GM21367 (cell line): ENCODE results near the gene PMEPA1.

ENCODE experiments used
- ATAC-seq: cut with Tn5 transposase; IDR thresholded peaks from one replicate; pipeline ENCODE4 v1.9.1; 2021; ENCODE audit not compliant: unreplicated experiment

The PMEPA1 gene

GRCh38 chr20:57737349-57737748, 27.5 kb upstream of the PMEPA1 start:
- no peak for ATAC-seq

DNA sequence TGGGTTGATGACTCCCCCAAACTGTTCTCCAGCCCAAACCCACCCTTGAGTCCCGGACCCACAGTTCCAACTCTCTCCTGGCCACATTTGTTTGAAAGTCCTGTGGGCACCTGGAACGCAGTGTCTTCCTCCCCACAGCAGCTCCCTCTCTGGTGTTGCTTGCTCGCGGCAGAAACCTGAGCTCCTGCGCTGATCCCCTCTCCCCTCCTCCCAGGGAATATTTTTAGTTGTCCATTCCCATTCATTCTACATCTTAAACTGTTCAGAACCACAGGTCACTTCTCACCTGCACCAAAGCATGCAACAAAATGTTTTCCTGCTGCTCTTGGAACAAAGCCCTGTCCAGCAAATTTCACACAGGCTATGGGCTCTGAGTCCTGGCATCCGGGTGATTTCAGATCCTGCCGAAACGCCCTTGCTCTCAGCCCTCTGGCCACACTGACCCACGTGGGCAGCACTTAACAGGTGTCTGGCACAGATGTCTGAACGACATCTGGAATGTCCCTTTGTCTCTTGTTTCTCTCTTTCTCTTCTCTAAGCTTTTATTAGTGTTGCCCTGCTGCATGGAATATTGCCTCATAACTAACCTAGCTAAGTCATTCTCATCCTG, 27.0 kb upstream of the PMEPA1 start:
- no peak for ATAC-seq

GRCh38 chr20:57735831-57736737, 26.3 kb upstream of the PMEPA1 start:
- ATAC-seq, result no peak

GRCh38 chr20:57734754-57735153, 24.9 kb upstream of the PMEPA1 start:
- ATAC-seq, result no peak

DNA sequence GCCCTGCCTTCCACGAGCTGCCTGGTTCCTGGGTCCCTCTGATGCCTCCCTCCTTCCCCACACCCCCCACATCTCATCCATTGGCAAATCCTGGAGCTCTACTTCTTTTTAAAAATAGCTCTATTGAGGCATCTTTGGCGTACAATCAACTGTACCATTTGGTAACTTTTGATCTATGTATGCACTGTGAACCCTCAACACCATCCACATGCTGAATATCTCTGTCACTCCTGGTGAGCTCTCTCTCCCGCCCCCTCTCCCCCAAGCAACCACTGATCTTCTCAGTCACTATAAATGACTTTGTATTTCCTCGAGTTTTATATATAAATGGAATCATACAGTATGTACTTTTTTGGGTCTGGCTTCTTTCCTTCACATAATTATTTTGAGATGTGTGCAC, 22.4 kb upstream of the PMEPA1 start:
- ATAC-seq, result no peak

- no peak for ATAC-seq
These were observed 18.9 kb upstream of the PMEPA1 start for GRCh38 chr20:57728762-57729161.

- no peak for ATAC-seq
These were observed 18.0 kb upstream of the PMEPA1 start for GRCh38 chr20:57727863-57728262.

- no peak for ATAC-seq
These were observed 15.8 kb upstream of the PMEPA1 start for GRCh38 chr20:57725636-57726035.

DNA sequence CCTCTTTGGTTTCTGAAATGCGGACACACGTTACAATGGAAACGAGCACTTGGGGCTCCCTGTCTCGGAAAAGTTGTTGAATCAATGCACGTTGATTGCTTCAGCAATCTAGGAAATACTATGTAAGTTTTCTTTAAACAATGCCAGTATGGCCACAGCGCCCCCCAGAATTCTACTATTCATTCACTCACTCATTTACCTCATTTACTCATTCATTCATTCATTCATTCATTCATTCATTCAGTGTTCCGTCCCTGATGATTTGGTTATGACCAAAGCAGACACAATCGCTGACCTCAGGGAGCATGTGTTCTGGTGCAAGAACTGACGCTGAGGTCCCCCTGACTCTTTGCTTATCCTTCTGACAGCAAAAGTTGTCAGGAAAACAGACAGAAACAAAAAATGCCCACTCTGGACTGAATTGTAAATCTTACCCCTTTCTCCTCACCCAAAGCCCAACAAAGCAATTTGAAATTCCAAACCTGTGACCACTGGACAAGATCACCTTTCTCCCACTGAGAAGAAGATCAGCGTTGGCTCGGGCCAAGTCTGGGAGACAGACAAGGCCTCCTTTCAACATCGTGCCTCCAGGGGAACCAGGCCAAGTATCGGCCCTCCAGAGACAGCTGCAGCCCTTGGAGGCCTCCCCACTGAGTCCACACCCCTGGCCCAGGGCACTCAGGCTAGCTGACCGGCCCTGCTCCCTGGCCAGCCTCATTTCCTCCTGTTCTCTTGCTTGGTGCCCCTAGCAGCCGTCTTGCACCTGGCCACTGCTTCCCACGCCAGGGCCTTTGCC, 15.0 kb upstream of the PMEPA1 start:
- ATAC-seq, result no peak

- ATAC-seq, result no peak
These were observed 14.0 kb upstream of the PMEPA1 start for GRCh38 chr20:57723816-57724215.

DNA sequence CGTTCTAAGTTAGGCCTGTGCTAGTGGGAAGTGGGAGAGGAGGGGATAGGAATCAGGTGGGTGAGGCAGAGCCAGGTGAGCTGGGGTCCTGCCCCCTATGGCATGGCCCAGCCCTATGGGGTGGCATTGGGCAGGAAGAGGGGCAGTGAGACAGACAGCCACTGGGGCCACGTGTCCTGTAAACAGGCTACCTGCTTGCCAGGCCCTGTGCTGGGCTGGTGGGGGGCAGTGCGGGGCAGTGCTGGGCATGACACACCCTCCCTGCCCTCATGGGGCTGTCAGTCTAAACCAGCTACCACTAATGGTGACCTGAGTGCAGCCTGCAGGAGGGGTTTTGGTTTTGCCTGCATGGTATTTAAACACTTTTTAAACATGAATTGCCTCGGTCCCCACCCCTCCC, 10.1 kb upstream of the PMEPA1 start:
- ATAC-seq, result no peak

DNA sequence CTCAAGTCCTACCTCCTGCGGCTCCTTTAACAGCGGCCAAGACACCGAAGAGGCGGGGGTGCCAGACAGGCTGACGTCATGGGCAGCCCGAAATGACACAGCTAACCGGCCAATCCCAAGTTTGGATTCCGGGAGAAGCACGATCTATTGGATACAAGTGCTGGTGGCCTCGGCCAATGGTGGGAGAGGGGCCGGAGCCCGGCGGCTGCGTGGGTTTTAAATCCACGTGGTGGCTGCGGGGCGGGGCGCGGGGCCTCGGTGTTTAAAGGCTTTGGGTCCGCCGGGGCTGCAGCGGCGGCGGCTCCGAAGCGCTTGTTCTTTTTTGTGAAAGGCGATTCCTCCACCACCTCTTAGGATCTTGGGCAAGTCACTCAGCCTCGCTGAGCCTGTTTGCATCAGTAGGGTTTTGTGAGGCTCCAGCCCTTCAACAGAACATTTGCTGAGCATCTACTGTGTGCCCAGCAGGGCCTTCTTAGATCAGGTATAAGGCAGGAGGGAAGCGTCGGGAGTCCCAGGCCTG, 8.7 kb upstream of the PMEPA1 start:
- ATAC-seq, result peak; percentile 98

GRCh38 chr20:57717797-57718196, 8.0 kb upstream of the PMEPA1 start:
- no peak for ATAC-seq

GRCh38 chr20:57716901-57717300, 7.1 kb upstream of the PMEPA1 start:
- ATAC-seq, result no peak

GRCh38 chr20:57716202-57716601, 6.4 kb upstream of the PMEPA1 start:
- ATAC-seq, result no peak

DNA sequence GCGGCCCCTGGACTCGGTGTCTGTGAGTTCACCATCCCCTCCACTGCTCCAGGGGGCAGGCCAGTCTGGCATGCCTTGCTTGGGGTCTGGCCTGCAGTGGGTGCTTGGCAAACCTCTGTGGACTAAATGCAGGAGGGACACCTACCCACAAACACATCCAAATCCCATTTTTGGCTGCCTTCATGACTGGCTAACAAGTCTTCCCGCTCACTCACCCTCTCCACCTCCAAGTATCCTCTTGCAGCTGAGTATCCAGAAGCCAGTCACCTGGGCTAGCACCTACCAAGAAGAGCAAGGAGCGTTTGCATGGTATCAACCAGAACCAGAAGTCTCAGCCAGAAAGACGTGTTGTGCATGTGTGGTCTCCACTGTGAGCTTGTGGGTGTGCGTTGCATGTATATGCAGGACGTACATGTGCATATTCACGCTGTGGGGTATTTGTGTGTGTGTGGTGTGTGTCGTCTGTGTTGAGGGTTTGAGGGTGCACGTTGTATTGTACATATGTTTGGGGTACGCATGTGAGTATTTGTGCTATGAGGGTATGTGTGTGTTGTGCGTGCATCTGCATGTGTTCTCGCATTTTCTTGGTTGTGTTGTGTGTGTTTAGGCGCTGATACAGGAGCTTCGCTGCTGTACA, 5.6 kb upstream of the PMEPA1 start:
- ATAC-seq, result no peak

DNA sequence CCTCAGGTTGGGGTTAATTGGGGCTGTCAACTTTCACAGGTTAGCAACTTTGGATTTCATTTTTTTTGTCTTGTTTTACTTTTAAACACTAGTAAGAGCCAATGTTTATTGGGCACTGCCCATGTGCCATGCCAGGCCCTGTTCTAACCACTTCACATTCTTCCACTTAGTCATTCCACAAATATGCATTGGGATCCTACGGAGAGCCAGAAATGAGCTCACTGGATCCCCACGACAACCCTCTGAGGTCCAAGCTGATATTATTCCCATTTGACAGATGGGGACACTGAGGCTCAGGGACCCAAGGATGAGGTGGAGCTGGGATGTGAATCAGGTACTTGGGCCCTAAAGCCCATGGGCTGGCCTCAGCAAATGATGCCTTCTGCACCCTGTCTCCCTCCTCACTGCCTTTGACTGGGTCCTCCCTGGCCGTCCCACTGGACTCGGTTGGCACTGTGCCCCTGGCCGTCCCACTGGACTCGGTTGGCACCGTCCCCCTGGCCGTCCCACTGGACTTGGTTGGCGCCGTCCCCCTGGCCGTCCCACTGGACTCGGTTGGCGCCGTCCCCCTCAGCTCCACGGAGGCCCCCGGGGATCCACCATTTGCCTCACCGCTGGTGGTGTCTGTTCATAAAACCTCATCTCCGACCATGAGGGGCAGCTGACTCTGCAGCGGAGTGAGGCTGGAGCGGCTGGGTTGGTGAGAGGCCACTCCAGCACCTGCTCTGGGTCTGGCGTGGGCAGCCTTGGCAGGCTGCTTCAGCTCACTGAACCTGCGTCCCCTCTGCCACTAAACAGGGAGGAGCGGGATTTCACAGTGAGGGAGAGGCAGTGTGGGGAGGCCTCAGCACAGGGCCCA, 4.8 kb upstream of the PMEPA1 start:
- ATAC-seq, result no peak

- ATAC-seq, result no peak
These were observed 4.1 kb upstream of the PMEPA1 start for GRCh38 chr20:57713951-57714350.

GRCh38 chr20:57713505-57713903, 3.7 kb upstream of the PMEPA1 start:
- no peak for ATAC-seq

GRCh38 chr20:57712851-57713504, 3.2 kb upstream of the PMEPA1 start:
- ATAC-seq, result no peak
